Gastroesophageal sphincter (tissue), 4 donors: ENCODE data around the gene ITGB8. TPM values are rescaled to one million over a fixed set of nuclear protein-coding genes. Genes with fewer than 3 reads are reported as not detected.

Experiments used
- ATAC-seq: fragments of 150-250 bp; one replicate; pipeline ENCODE4 v1.9.1; 2016; ENCODE audit warnings: mild to moderate bottlenecking, moderate library complexity
- H3K27ac ChIP-seq, 4 donors: fragments of 200-600 bp; sonication (generic) in 3 of 4; 1 replicate in 3 of 4; 2 replicates in 1 of 4; pipeline ENCODE4 v1.5.1; 2016 to 2019
- H3K27me3 ChIP-seq: fragments of 200-600 bp; sonication (generic); one replicate; pipeline ENCODE4 v1.5.1; 2019
- H3K36me3 ChIP-seq, 2 donors: fragments of 200-600 bp; sonication (generic); one replicate each; pipeline ENCODE4 v1.5.1; 2019; ENCODE audit warnings: control low read depth in 1 of 2
- H3K4me1 ChIP-seq, 3 donors: fragments of 200-600 bp; sonication (generic); 1 replicate in 2 of 3; 2 replicates in 1 of 3; pipeline ENCODE4 v1.5.1; 2016 to 2019; ENCODE audit warnings: control low read depth in 2 of 3
- H3K4me3 ChIP-seq, 2 donors: fragments of 200-600 bp; sonication (generic); one replicate each; pipeline ENCODE4 v1.5.1; 2019; ENCODE audit warnings: mild to moderate bottlenecking in 1 of 2, moderate library complexity in 1 of 2
- H3K9me3 ChIP-seq, 3 donors: fragments of 200-600 bp; sonication (generic); one replicate each; pipeline ENCODE4 v1.5.1; 2017 to 2019; ENCODE audit warnings: control low read depth in 2 of 3
- CTCF ChIP-seq, 4 experiments: fragments of 200-600 bp in 2 of 4; fragments of 450-650 bp in 2 of 4; sonication (generic) in 1 of 4; IDR thresholded peaks; one replicate each; pipeline ENCODE4 v1.5.1; 2017 to 2019; ENCODE audit warnings: antibody characterized with exemption in 4 of 4, mild to moderate bottlenecking in 2 of 4, moderate library complexity in 2 of 4
- EP300 ChIP-seq: sonication (generic); formaldehyde crosslinking; IDR thresholded peaks from one replicate; pipeline ENCODE4 v1.6.1; 2017; ENCODE audit warnings: antibody characterized with exemption, mild to moderate bottlenecking
- POLR2A ChIP-seq, 2 donors: fragments of 450-650 bp; IDR thresholded peaks; one replicate each; pipeline ENCODE4 v1.6.1; 2017; ENCODE audit warnings: antibody characterized with exemption in 2 of 2, mild to moderate bottlenecking in 2 of 2, moderate library complexity in 1 of 2
- POLR2AphosphoS5 ChIP-seq: sonication (generic); formaldehyde crosslinking; IDR thresholded peaks from one replicate; pipeline ENCODE4 v1.6.1; 2017; ENCODE audit warnings: antibody characterized with exemption
- WGBS, 2 donors: methylation state at CpG; one replicate each; pipeline ENCODE4 v1.1.5; 2018; ENCODE audit warnings: low coverage in 1 of 2; 5-methylcytosine and 5-hydroxymethylcytosine counted together
- total RNA-seq, 4 donors: library from RNA; depleted of rRNA; stranded (reverse); fragments of >200 nt; gene quantifications; one replicate each; pipeline ENCODE4 v1.1.0, GENCODE V29; 2016

Gene ITGB8
- total RNA-seq, 4 donors from 2014 or later: 16.2 to 34.2 (median 27.1) TPM

GRCh38 chr7:20435305-20435704 lies 104.6 kb downstream of the ITGB8 start:
- Histone ChIP-seq H3K4me3 (no peak overlapping the region), H3K27me3 (no peaks in the 10 kb centered on the region), H3K9me3 (no peaks in the 10 kb centered on the region), H3K27ac (no peak overlapping the region), H3K4me1 (no peaks in the 10 kb centered on the region), H3K36me3 (no peaks in the 10 kb centered on the region)
- ATAC-seq: peak; percentile 85
- TF ChIP-seq EP300 (no peak), POLR2A (IDR thresholded peaks at IDR 0.05) (no peak), POLR2AphosphoS5 (no peak), CTCF (IDR thresholded peaks at IDR 0.05) (no peak)
- 53% methylated on average over 3 of the region's 3 CpGs; no CpG with 5 or more reads in 1 of the 2 donors for WGBS, 2 donors

- Histone ChIP-seq H3K9me3 (no peaks in the 10 kb centered on the region), H3K36me3 (no peaks in the 10 kb centered on the region), H3K27me3 (no peaks in the 10 kb centered on the region), H3K27ac (no peak overlapping the region), H3K4me1 (no peaks in the 10 kb centered on the region), H3K4me3 (no peak overlapping the region)
- no peak for TF ChIP-seq POLR2AphosphoS5
- TF ChIP-seq EP300: no peak
- no peak for TF ChIP-seq POLR2A (IDR thresholded peaks at IDR 0.05)
- no peak for TF ChIP-seq CTCF (IDR thresholded peaks at IDR 0.05)
- ATAC-seq: no peak
Measured at GRCh38 chr7:20438248-20438647, 107.5 kb downstream of the ITGB8 start.

- H3K27me3 ChIP-seq: no peaks in the 10 kb centered on the region
- H3K9me3 ChIP-seq: no peaks in the 10 kb centered on the region
- no peak for ATAC-seq
- H3K4me3 ChIP-seq: no peak overlapping the region
- TF ChIP-seq EP300 (no peak), CTCF (IDR thresholded peaks at IDR 0.05) (no peak), POLR2A (IDR thresholded peaks at IDR 0.05) (no peak), POLR2AphosphoS5 (no peak)
- no peak overlapping the region for H3K27ac ChIP-seq
- H3K4me1 ChIP-seq: no peaks in the 10 kb centered on the region
- H3K36me3 ChIP-seq: no peaks in the 10 kb centered on the region
- 43 to 82% methylated on average over 6 to 7 of the region's 7 CpGs for WGBS, 2 donors
Measured at GRCh38 chr7:20438694-20439376, 108.1 kb downstream of the ITGB8 start.

- Histone ChIP-seq H3K4me3 (no peak overlapping the region), H3K36me3 (no peaks in the 10 kb centered on the region), H3K9me3 (peaks cover 0 to 3% (median 0%) of the 10 kb centered on the region in 3 donors), H3K27ac (no peak overlapping the region), H3K4me1 (no peaks in the 10 kb centered on the region), H3K27me3 (no peaks in the 10 kb centered on the region)
- WGBS, 2 donors: 90 to 96% methylated on average over 5 to 9 of the region's 10 CpGs
- TF ChIP-seq EP300 (no peak), POLR2AphosphoS5 (no peak), CTCF (IDR thresholded peaks at IDR 0.05) (no peak), POLR2A (IDR thresholded peaks at IDR 0.05) (no peak)
- no peak for ATAC-seq
Measured at GRCh38 chr7:20439416-20440185, 108.9 kb downstream of the ITGB8 start.
